ENCODE data around the gene ADA. TPM values are rescaled to one million over a fixed set of nuclear protein-coding genes. Genes with fewer than 3 reads are reported as not detected.
"Not testable (repeated sequence)": the region's sequence is repeated elsewhere in the genome, so short reads cannot be mapped to it uniquely, and the experiment has no call there.

The ADA gene
- total RNA-seq, 1 donor from 2014 or later = 7.7 TPM

- Histone ChIP-seq H3K9me3 (no peaks in the 10 kb centered on the region), H3K27me3 (ENCODE audit: low read depth) (no peaks in the 10 kb centered on the region), H3K4me3 (no peak overlapping the region), H3K36me3 (no peaks in the 10 kb centered on the region), H3K27ac (no peak overlapping the region), H3K4me1 (peaks cover 7% of the 10 kb centered on the region)
- intact Hi-C loops (cut with DNase I) = no loop called here
- ATAC-seq (no peak), DNase-seq (no peak)
- TF ChIP-seq CTCF (IDR thresholded peaks at IDR 0.05) = no peak
These were observed 6.4 kb upstream of the ADA start for GRCh38 chr20:44657875-44658274.

- H3K27me3 ChIP-seq (ENCODE audit: low read depth) = no peaks in the 10 kb centered on the region
- no peaks in the 10 kb centered on the region for H3K9me3 ChIP-seq
- ATAC-seq = no peak
- DNase-seq = no peak
- no peak for TF ChIP-seq CTCF (IDR thresholded peaks at IDR 0.05)
- peaks cover 7% of the 10 kb centered on the region for H3K4me1 ChIP-seq
- H3K4me3 ChIP-seq = no peak overlapping the region
- no peaks in the 10 kb centered on the region for H3K36me3 ChIP-seq
- intact Hi-C loops (cut with DNase I) = no loop called here
- no peak overlapping the region for H3K27ac ChIP-seq
These were observed 4.9 kb upstream of the ADA start for GRCh38 chr20:44656448-44656847.

GRCh38 chr20:44654210-44654609 lies 2.7 kb upstream of the ADA start:
- DNase-seq = not testable (repeated sequence)

GRCh38 chr20:44653546-44653945 lies 2.0 kb upstream of the ADA start:
- Histone ChIP-seq H3K27me3 (ENCODE audit: low read depth) (no peaks in the 10 kb centered on the region), H3K27ac (no peak overlapping the region), H3K36me3 (no peaks in the 10 kb centered on the region), H3K4me3 (no peak overlapping the region), H3K9me3 (no peaks in the 10 kb centered on the region), H3K4me1 (peaks cover 17% of the 10 kb centered on the region)
- ATAC-seq (no peak), DNase-seq (no peak)
- intact Hi-C loops (cut with DNase I) = no loop called here
- TF ChIP-seq CTCF (IDR thresholded peaks at IDR 0.05) = no peak

More at GRCh38 chr20:44654210-44654609, 2.7 kb upstream of the ADA start:
- H3K27ac ChIP-seq; H3K27me3 ChIP-seq (ENCODE audit: low read depth); H3K9me3 ChIP-seq; ATAC-seq; H3K36me3 ChIP-seq; H3K4me3 ChIP-seq; intact Hi-C loops (cut with DNase I): not testable (repeated sequence)
- peaks cover 17% of the 10 kb centered on the region for H3K4me1 ChIP-seq

GRCh38 chr20:44651434-44651683 lies 140 bp downstream of the ADA start:
- ATAC-seq (no peak), DNase-seq (no peak)
- TF ChIP-seq CTCF (IDR thresholded peaks at IDR 0.05) = no peak
- Histone ChIP-seq H3K9me3 (no peaks in the 10 kb centered on the region), H3K36me3 (no peaks in the 10 kb centered on the region), H3K4me3 (peak overlapping the region; percentile 88), H3K4me1 (peaks cover 30% of the 10 kb centered on the region), H3K27ac (peak overlapping the region; percentile 83), H3K27me3 (ENCODE audit: low read depth) (no peaks in the 10 kb centered on the region)
- intact Hi-C loops (cut with DNase I) = no loop called here

GRCh38 chr20:44650771-44651433 lies 597 bp downstream of the ADA start:
- Histone ChIP-seq H3K36me3 (no peaks in the 10 kb centered on the region), H3K4me1 (peaks cover 34% of the 10 kb centered on the region), H3K27ac (peak overlapping the region; percentile 83), H3K4me3 (peak overlapping the region; percentile 88), H3K27me3 (ENCODE audit: low read depth) (no peaks in the 10 kb centered on the region), H3K9me3 (no peaks in the 10 kb centered on the region)
- ATAC-seq (peak; percentile 3 to 20), DNase-seq (no peak)
- intact Hi-C loops (cut with DNase I) = no loop called here
- no peak for TF ChIP-seq CTCF (IDR thresholded peaks at IDR 0.05)

Measured in lower lobe of right lung (tissue), 2 donors.